GM19438 (cell line): Measurements from ENCODE around the gene HBQ1.
"Not testable (repeated sequence)": the region's sequence is repeated elsewhere in the genome, so short reads cannot be mapped to it uniquely, and the experiment has no call there.

Experiments
- ATAC-seq: cut with Tn5 transposase; IDR thresholded peaks from one replicate; pipeline ENCODE4 v1.9.1; 2021; ENCODE audit warnings: low read depth; ENCODE audit not compliant: unreplicated experiment

Gene HBQ1

GRCh38 chr16:175011-175949 is 5.0 kb upstream of the HBQ1 start:
- ATAC-seq: no peak

DNA sequence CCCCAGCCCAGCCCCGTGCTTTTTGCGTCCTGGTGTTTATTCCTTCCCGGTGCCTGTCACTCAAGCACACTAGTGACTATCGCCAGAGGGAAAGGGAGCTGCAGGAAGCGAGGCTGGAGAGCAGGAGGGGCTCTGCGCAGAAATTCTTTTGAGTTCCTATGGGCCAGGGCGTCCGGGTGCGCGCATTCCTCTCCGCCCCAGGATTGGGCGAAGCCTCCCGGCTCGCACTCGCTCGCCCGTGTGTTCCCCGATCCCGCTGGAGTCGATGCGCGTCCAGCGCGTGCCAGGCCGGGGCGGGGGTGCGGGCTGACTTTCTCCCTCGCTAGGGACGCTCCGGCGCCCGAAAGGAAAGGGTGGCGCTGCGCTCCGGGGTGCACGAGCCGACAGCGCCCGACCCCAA is 4.3 kb upstream of the HBQ1 start:
- not testable (repeated sequence) for ATAC-seq

- ATAC-seq: not testable (repeated sequence)
Measured at GRCh38 chr16:176477-177382, 3.5 kb upstream of the HBQ1 start, which contains the start of gene HBA1. Gene HBA1 (plus strand): TSS chr16:176680. CDS start chr16:176717, 37 bp downstream.

- no peak for ATAC-seq
Measured at GRCh38 chr16:177394-177822, 2.9 kb upstream of the HBQ1 start.

DNA sequence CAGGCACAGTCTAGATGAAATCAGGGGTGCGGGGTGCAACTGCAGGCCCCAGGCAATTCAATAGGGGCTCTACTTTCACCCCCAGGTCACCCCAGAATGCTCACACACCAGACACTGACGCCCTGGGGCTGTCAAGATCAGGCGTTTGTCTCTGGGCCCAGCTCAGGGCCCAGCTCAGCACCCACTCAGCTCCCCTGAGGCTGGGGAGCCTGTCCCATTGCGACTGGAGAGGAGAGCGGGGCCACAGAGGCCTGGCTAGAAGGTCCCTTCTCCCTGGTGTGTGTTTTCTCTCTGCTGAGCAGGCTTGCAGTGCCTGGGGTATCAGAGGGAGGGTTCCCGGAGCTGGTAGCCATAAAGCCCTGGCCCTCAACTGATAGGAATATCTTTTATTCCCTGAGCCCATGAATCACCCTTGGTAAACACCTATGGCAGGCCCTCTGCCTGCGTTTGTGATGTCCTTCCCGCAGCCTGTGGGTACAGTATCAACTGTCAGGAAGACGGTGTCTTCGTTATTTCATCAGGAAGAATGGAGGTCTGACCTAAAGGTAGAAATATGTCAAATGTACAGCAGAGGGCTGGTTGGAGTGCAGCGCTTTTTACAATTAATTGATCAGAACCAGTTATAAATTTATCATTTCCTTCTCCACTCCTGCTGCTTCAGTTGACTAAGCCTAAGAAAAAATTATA is 2.1 kb upstream of the HBQ1 start:
- ATAC-seq: no peak

GRCh38 chr16:178668-179015 is 1.6 kb upstream of the HBQ1 start:
- ATAC-seq: no peak

GRCh38 chr16:179211-180092 is 807 bp upstream of the HBQ1 start:
- ATAC-seq: no peak

GRCh38 chr16:180681-181564 is 664 bp downstream of the HBQ1 start:
- no peak for ATAC-seq

DNA sequence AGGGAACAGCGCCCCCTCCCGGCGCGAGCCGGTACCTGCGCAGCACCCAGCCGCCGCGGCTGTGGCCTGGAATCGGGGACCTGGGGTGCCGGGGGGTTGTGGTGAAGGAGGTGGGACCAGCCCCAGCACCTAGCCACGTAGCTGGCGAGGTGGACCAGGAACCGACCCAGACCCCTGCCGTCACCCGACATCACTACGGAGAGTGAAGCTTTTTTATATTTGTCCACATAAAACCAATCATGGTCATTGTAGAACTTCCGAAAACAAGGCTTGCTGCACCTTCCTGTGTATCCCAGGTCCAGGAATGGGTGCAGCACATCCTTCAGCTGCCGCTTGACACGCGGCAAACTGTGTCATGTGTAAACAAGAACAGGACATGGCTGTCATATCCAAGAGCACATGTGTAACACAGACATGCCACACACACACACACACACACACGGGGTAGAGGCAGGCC is 1.3 kb downstream of the HBQ1 start:
- ATAC-seq: no peak

GRCh38 chr16:183005-183404 is 2.7 kb downstream of the HBQ1 start:
- no peak for ATAC-seq

GRCh38 chr16:185213-185612 is 5.0 kb downstream of the HBQ1 start:
- no peak for ATAC-seq

DNA sequence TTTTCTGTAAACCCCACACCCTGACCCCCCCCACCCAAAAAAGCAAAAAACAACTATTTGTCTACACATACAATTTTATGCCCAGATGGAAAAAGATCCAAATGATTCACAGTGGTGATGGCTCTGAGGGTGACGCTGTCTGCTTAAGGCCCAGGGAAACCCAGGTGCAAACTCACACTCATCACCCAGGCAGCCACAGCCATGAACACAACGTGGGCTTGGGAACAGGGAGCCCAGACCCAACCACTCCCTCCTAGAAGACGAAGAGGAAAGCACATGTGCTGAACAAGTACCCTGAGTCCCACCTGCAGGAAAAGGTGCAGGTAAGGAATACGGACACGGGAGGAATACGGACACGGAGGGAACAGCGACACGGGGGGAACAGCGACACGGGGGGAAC is 5.4 kb downstream of the HBQ1 start:
- no peak for ATAC-seq

DNA sequence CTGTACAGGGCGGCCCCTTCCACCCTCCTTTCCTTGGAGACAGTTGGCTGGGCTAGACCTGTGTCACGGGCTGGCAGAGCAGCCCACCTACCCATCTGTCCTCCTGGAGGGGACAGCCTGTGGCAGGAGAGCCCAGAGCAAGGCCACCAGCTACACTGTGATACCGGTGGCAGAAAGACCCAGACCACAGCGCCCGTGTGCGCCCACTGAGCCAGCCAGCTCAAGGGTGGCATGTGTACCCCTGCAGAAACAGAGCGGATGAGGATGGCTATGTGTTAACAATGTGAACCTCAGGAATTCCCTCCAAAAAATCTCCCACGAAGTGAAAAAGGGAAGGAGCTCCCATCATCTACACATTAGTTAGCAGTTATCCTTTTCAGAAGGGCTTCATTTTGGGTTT is 7.1 kb downstream of the HBQ1 start:
- ATAC-seq: no peak

DNA sequence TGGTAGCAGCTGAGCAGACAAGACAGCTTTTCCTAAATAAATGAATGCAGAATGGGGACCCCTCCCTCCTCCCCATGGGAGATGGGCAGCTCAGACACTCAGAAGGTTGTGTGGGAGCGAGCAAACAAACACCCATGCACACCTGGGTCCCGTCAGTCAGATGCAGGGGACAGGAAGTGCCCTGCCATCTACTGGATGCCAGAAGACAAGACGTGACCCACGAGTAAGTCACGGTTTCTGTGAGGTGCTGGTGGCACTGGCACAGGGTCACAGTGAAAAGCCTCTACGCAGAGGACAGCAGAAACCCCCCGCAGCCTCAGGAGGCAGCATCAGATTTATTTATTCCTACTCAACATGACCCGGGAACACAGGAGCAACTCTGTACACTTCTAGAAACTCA is 8.4 kb downstream of the HBQ1 start:
- ATAC-seq: no peak

GRCh38 chr16:189604-190186 is 9.4 kb downstream of the HBQ1 start:
- ATAC-seq: no peak

DNA sequence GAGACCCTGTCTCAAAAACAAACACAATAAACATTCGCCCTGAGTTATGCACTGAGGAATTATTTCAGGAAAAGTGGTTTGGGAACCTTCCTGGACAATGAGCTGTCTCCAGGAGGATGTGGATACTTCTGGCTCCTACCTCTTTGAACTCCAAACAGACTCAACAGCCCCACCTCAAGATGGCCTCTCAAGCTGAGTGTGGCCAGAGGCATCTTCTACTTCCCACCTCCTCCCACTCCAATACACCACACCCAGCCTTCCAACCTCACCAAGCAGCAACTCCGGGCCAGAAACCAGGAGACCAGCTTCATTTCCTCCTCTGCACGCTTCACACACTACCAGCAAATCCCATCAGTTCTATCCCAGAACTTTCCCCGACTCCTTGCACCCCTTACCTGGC is 11.6 kb downstream of the HBQ1 start:
- ATAC-seq: no peak

- no peak for ATAC-seq
Measured at GRCh38 chr16:192686-193085, 12.4 kb downstream of the HBQ1 start.

- ATAC-seq: no peak
Measured at GRCh38 chr16:193441-193840, 13.2 kb downstream of the HBQ1 start.
